GM12873 (cell line): ENCODE results near the gene HHAT.

Experiments used
- CTCF ChIP-seq: IDR thresholded peaks from 2 replicates; pipeline ENCODE4 v1.5.1; 2012; ENCODE audit warnings: low read depth, mild to moderate bottlenecking, moderate library complexity, low read length, control low read depth; ENCODE audit not compliant: insufficient read depth; ENCODE audit errors: missing control alignments

The HHAT gene

DNA sequence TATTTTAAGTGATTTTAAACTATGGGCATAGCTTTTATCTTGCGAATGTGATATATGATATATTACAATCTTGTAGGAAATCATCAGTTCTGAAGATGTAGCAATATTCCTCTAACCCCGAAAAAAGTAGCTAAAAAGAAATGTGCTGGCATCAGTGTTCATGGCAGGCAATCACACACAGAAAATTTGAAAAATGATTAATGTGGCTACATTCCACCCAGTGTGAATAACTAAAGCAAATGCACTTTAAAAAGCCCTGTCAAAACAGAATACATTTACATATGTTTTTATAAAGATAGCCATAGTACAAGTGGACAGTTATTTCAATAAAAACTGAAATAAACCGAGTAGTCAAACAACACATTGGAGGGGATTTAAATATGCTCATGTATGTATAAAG, 260.2 kb downstream of the HHAT start:
- no peak for TF ChIP-seq CTCF

GRCh38 chr1:210591214-210591613, 262.5 kb downstream of the HHAT start:
- no peak for TF ChIP-seq CTCF

GRCh38 chr1:210594605-210595004, 265.9 kb downstream of the HHAT start:
- no peak for TF ChIP-seq CTCF

- no peak for TF ChIP-seq CTCF
These were observed 267.9 kb downstream of the HHAT start for GRCh38 chr1:210596641-210597040.

DNA sequence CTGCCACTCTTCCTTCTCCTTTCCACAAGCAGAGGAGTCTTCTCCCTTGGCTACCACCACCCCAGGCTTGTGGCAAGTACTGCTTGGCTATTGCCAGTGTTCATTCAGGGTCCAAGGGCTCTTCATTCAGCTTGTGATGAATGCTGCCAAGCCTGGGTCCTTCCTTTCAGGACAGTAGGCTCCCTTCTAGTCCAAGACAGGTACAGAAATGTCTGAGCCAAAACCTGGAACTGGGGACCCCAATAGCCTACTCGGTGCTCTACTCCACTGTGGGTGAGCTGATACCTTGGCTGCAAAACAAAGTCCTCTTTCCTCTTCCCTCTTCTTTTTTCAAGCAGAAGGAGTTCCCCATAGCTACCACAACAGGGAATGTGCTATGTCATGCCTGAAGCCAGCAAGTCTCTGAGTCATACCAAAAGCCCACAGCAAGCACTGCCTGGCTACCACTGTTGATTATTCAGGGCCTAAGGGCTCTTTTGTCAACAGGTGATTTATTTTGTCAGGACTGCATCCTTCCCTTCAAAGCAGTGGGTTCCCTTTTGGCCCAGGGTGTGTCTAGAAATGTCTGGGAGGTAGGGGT, 268.9 kb downstream of the HHAT start:
- no peak for TF ChIP-seq CTCF

DNA sequence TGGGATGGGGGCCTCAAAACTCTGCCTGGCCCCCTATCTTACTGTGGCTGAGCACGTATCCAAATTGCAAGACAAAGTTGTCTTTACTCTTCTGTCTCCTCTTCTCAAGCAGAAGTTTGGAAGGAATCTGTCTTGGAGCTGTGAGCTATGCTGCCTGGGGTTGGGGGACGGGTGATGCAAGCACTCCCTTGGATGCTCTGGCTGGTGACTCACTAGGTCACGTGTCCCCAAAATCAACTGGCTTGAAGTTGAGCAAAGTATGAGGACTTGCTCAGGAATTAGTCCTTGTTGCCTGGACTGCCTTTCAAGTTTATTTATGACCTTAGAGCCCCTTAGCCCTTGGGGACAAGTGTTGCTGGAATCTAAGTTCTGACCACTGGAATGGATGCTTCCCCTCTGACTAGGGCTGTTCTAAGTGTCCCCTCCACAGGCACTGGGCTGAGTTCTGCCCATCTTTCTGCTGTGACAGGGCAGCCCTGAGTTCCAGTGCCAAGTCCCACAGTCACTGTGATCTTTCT, 269.5 kb downstream of the HHAT start:
- no peak for TF ChIP-seq CTCF

GRCh38 chr1:210600421-210601159, 271.9 kb downstream of the HHAT start:
- TF ChIP-seq CTCF = no peak
